ENCODE measurements around the gene OR1F1.

DNA sequence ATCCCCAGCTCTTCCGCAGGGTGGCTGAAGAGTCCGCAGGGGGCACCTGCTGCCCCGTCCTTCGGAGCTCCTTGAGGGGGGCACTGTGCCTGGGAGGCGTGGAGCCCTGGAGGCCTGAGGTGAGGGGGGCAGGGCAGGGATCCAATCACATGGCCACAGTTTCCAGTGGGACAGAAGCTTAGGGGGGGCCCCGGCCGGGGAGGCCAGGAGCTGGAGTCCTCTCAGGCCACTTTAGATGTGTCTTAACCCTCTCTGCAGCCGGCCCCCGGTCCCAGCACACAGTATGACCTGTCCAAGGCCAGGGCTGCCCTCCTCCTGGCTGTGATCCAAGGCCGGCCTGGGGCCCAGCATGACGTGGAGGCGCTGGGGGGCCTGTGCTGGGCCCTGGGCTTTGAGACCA, 42.3 kb upstream of the OR1F1 start:
- TF ChIP-seq ETV6 (CRISPR knock-in tag; IDR thresholded peaks at IDR 0.05) (no peak), JUN (CRISPR knock-in tag; IDR thresholded peaks at IDR 0.05) (no peak), GTF2I (CRISPR knock-in tag; conservative IDR thresholded peaks at IDR 0.05) (no peak), CREM (CRISPR knock-in tag; IDR thresholded peaks at IDR 0.05) (no peak), FOXJ3 (CRISPR knock-in tag; IDR thresholded peaks at IDR 0.05; ENCODE audit: borderline replicate concordance) (no peak)

Data from WTC11 (cell line).